Chondrocyte (in vitro differentiated cells): Measurements from ENCODE around the gene OR1M1. TPM values are rescaled to one million over a fixed set of nuclear protein-coding genes. Genes with fewer than 3 reads are reported as not detected.
"Not testable (repeated sequence)": the region's sequence is repeated elsewhere in the genome, so short reads cannot be mapped to it uniquely, and the experiment has no call there.

Source experiments
- DNase-seq: peaks from one replicate; pipeline ENCODE4 v3.0.0; 2021; ENCODE audit warnings: mixed read lengths, low spot score
- H3K27ac Mint-ChIP-seq: one replicate; pipeline ENCODE4 v1.8.0; 2021; ENCODE audit warnings: mild to moderate bottlenecking, moderate library complexity, mixed read lengths; ENCODE audit not compliant: unreplicated experiment
- H3K27me3 Mint-ChIP-seq: 2 replicates; pipeline ENCODE4 v1.8.0; 2021; ENCODE audit warnings: low read depth, mixed read lengths
- H3K36me3 Mint-ChIP-seq: 2 replicates; pipeline ENCODE4 v1.8.0; 2021; ENCODE audit warnings: low read depth, mixed read lengths
- H3K4me1 Mint-ChIP-seq: 2 replicates; pipeline ENCODE4 v1.8.0; 2021; ENCODE audit warnings: low read depth, mild to moderate bottlenecking, mixed read lengths
- H3K4me3 Mint-ChIP-seq: one replicate; pipeline ENCODE4 v1.8.0; 2021; ENCODE audit warnings: mild to moderate bottlenecking, moderate library complexity, mixed read lengths; ENCODE audit not compliant: unreplicated experiment
- H3K9me3 Mint-ChIP-seq: 2 replicates; pipeline ENCODE4 v1.8.0; 2021; ENCODE audit warnings: low read depth, mixed read lengths
- total RNA-seq: library from RNA; stranded (reverse); gene quantifications from 3 replicates; pipeline ENCODE4 v1.2.1, GENCODE V29; 2021
- TF ChIP-seq, protein P1 (sequence below): fragments of 200-600 bp; sonication (generic); IDR thresholded peaks from 2 replicates; pipeline ENCODE4 v1.5.0; 2021; ENCODE audit warnings: antibody characterized with exemption, mild to moderate bottlenecking, moderate library complexity

The OR1M1 gene
- total RNA-seq, 1 donor from 2014 or later, result not detected

DNA sequence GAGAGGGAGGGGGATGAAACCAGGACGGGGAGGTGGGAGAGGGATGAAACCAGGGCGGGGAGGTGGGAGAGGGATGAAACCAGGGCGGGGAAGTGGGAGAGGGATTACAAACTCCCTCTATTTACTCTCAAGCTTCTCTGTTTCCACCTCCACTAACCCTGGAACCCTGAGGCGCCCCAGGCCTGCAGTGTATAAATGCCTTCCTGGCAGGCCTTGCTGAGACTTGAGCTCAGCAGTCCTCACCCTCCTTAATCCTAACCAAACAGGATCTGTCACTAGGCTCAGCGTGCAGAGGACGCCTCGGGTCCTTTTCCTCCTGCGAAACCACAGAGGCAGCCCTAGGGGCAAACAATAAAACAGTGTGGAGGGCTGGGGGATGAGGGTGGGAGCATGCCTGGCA lies 32.1 kb upstream of the OR1M1 start:
- TF ChIP-seq, protein P1, sequence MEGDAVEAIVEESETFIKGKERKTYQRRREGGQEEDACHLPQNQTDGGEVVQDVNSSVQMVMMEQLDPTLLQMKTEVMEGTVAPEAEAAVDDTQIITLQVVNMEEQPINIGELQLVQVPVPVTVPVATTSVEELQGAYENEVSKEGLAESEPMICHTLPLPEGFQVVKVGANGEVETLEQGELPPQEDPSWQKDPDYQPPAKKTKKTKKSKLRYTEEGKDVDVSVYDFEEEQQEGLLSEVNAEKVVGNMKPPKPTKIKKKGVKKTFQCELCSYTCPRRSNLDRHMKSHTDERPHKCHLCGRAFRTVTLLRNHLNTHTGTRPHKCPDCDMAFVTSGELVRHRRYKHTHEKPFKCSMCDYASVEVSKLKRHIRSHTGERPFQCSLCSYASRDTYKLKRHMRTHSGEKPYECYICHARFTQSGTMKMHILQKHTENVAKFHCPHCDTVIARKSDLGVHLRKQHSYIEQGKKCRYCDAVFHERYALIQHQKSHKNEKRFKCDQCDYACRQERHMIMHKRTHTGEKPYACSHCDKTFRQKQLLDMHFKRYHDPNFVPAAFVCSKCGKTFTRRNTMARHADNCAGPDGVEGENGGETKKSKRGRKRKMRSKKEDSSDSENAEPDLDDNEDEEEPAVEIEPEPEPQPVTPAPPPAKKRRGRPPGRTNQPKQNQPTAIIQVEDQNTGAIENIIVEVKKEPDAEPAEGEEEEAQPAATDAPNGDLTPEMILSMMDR, result no peak
- Mint-ChIP-seq H3K9me3 (no peaks in the 10 kb centered on the region), H3K4me1 (peaks cover 8% of the 10 kb centered on the region), H3K27me3 (no peaks in the 10 kb centered on the region), H3K27ac (no peak overlapping the region), H3K36me3 (no peaks in the 10 kb centered on the region), H3K4me3 (no peak overlapping the region)
- DNase-seq, result no peak

DNA sequence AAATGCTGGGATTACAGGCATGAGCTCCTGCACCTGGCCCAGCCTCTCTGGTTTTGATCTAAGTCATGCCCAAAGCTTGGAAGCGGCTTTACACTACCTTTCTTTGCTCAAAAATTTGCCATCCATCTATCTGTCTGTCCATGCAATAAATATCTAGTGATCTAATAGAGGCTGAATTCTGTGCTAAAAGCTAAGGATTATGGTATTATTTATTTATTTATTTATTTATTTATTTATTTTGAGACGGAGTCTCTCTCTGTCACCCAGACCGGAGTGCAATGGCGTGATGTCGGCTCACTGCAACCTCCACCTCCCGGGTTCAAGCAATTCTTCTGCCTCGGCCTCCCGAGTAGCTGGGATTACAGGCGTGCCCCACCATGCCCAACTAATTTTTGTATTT lies 30.7 kb upstream of the OR1M1 start:
- DNase-seq, H3K9me3 Mint-ChIP-seq, H3K27ac Mint-ChIP-seq, H3K36me3 Mint-ChIP-seq, H3K27me3 Mint-ChIP-seq, H3K4me3 Mint-ChIP-seq, H3K4me1 Mint-ChIP-seq: not testable (repeated sequence)

DNA sequence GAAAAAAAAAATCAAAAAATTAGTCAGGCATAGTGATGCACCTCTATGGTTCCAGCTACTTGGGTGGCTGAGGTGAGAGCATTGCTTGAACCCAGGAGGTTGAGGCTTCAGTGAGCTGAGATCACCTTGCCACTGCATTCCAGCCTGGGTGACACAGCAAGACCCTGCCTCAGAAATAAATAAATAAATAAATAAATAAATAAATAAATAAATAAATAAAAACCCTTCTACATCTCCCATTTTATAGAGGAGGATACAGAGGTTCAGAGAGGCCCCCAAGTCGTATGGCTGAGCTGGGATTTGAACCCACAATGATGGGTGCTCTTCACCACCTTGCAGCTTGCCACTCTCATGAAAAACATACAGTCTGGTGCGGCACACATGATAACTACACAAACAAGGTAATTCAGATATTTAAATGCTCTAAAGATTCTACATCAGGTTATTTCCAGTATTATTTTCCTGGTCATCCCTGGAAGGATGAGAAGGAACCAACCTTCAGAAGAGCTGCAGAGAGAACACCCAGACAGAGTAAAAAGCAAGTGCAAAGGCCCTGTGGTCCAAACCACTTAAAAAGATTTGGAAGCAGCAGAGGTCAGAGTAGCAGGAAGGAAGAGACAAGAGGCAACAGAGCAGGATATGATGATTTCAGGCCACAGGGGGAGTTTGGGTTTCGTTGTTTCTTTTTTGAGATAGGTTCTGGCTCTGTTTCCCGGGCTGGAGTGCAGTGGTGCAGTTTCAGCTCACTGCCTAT lies 29.2 kb upstream of the OR1M1 start:
- Mint-ChIP-seq H3K4me3 (no peak overlapping the region), H3K27ac (no peak overlapping the region), H3K4me1 (peaks cover 8% of the 10 kb centered on the region), H3K27me3 (no peaks in the 10 kb centered on the region), H3K9me3 (no peaks in the 10 kb centered on the region), H3K36me3 (no peaks in the 10 kb centered on the region)
- TF ChIP-seq, protein P1, result no peak
- no peak for DNase-seq

DNA sequence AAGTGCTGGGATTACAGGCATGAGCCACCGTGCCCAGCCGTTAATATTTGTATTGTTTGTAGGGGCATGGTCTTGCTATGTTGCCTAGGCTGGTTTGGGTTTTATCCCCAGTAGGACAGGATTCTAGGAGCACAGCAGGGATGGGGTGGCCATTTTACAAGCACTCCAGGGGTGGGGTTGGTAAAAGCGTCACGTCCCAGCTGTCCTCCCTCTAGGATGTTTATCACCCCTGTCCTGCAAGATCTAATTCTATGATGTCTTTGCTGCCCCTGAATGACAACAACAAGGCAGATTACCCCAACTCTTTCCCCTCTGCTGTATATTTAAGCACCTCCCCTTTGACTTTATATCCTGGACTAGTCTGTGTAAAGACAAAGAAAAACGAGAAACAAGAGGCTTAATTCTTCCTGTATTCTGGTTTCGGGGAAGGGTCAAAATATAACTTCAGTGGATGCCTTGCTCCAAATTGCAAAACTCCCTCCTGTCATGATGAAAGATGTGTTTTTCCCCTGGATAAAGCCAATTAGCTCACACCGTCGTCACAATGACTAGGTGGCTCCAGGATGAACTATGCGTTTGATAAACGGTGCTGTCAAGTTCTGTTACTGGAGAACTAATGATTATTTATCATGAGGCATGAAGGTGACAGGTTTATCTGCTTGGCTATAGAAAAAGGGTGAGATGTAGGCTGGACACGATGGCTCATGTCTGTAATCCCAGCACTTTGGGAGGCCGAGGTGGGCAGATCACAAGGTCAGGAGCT lies 27.8 kb upstream of the OR1M1 start:
- DNase-seq, result no peak
- Mint-ChIP-seq H3K27ac (no peak overlapping the region), H3K27me3 (no peaks in the 10 kb centered on the region), H3K4me3 (no peak overlapping the region), H3K36me3 (no peaks in the 10 kb centered on the region), H3K4me1 (peaks cover 8% of the 10 kb centered on the region), H3K9me3 (no peaks in the 10 kb centered on the region)
- TF ChIP-seq, protein P1, result no peak

DNA sequence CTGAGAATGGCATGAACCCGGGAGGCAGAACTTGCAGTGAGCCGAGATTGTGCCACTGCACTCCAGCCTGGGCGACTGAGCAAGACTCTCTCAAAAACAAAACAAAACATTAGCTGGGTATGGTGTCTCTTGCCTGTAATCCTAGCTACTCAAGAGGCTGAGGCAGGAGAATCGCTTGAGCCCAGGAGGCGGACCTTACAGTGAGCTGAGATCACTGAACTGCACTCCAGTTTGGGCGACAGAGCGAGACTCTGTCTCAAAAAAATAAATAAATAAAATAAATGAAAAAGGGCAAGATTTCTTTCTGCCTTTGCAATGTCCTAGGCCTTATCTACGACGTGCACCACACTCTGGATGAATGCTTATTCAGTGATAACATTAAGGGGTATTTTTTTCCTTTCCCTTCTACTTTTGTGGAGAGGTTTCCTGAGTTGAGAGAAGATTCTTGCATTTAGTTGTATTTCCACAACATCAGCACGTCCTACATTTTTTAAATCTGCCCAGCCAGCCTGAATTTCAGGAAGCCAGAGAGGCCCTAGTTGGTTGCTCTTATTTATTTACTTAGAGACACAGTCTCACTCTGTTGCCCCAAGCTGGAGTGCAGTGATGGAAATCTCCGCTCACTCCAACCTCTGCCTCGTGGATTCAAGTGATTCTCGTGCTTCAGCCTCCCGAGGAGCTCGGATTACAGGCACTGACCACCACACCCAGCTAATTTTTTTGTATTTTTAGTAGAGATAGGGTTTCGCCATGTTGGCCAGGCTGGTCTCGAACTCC lies 26.1 kb upstream of the OR1M1 start:
- no peak for DNase-seq

More for the DNA sequence above, 26.1 kb upstream of the OR1M1 start:
- Mint-ChIP-seq H3K27ac (no peak overlapping the region), H3K4me3 (no peak overlapping the region), H3K9me3 (no peaks in the 10 kb centered on the region), H3K36me3 (no peaks in the 10 kb centered on the region), H3K27me3 (no peaks in the 10 kb centered on the region), H3K4me1 (peaks cover 2% of the 10 kb centered on the region)
- TF ChIP-seq, protein P1, result no peak
